NCI-H446 treated with DMSO at 0.1 percent for 48 hours (cell line): ENCODE results near the gene ARF4.
A peak's percentile ranks its signal among the peaks of the same experiment; 100 is the strongest.

ENCODE experiments used
- DNase-seq: peaks from one replicate; lab custom pipeline; 2025; lab: John Stamatoyannopoulos, UW

The ARF4 gene

GRCh38 chr3:57577801-57578200, 19.3 kb downstream of the ARF4 start:
- no peak for DNase-seq

- no peak for DNase-seq
These were observed 21.0 kb downstream of the ARF4 start for GRCh38 chr3:57575966-57576626.

DNA sequence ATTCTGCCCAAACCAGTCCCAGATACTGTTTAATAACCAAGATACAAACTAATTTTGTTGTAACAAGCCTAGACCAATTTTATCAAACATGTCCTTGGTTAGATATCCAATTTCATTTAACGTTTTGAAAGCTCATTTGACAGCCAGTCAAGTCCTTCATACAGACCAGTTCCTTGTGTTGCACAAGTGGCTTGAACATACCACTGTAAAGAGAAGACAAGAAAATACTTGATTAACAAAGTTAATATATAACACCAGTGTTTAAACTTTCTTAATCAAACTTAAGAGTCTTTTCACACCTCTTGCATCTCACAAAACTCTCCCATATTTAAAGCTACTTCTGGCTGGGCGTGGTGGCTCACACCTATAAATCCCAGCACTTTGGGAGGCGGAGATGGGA, 25.0 kb downstream of the ARF4 start:
- DNase-seq = no peak

DNA sequence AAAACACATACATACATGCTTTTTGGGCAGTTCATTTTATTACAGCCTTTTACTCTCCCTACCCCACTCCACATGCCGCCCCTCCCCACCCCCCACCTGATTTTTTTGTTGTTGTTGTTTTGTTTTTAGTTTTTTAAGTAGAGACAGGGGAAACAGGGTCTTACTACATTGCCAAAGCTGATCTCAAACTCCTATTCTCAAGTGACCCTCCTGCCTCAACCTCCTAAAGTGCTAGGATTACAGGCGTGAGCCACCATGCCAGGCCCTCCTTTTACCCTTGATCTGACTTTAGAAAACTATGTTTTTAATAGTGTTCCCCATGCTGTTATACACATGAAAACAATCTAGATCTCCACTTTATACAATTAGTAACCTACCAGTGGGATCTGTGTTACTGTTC, 26.3 kb downstream of the ARF4 start:
- DNase-seq = no peak

DNA sequence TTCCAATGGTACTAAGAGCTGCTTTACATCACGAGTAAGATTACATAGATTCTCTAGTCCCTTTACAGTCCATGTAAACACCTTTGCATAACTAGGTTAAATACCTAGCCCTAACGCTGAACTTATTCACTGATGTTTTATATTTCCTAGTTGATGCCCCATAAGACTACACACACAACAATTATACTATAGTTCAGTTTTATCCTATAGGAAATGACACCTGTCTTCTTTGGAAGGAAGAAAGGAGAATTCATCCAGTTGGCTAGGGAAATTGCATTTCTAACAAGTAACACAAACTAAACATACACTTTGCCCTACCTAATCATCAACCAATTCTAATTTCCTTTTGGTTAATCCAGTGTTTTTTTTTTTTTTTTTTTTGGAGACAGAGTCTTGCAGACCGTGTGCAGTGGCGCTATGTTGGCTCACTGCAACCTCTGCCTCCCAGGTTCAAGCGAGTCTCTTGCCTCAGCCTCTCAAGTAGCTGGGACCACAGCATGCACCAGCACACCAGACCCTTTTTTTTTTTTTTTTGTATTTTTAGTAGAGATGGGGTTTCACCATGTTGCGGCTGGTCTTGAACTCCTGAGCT, 27.2 kb downstream of the ARF4 start:
- no peak for DNase-seq

DNA sequence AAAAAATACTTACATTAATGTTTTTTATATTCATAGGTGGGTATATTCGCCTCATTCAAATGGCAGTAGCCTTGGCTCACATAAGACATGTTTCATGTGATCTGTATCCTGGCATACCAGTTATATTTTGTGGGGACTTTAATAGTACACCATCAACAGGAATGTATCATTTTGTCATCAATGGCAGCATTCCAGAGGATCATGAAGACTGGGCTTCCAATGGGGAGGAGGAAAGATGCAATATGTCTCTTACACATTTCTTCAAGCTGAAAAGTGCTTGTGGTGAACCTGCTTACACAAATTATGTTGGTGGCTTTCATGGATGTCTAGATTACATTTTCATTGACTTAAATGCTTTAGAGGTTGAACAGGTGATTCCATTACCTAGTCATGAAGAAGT, 37.6 kb downstream of the ARF4 start:
- DNase-seq = no peak

GRCh38 chr3:57557085-57557537, 40.0 kb downstream of the ARF4 start:
- DNase-seq = no peak

- no peak for DNase-seq
These were observed 40.6 kb downstream of the ARF4 start for GRCh38 chr3:57556459-57557084.

DNA sequence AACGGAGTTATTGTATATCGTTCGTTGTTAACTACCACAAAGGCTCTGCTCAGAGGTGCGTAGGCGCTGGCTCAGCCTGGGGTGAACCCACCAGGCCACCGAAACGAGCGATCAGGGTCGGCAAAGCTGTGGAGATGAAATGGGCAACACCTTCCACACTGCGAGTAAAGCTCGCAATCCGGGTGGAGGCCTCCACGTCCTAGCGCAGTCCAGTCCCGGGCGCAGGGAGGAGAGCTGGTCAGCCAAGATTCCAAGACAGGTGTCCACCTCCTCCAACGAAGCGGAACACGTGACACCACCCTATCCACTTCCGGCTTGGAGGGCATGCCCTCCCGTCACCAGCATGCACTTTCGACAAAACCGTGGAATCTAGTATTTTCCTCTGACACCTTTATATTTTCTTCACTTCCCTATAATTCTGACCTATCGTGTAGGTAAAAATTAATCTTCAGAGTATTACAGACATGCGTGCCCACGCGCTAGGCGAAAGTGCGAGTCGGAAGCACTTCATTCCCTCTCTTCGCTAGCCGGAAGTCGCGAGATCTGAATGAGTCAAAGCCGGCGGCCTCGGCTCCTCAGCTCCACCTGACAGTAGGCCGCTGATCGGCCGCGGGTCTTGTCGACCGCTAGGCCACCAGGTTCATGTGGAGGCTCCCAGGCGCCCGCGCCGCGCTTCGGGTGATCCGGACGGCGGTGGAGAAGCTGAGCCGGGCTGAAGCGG, 41.2 kb downstream of the ARF4 start, which contains the start of gene PDE12:
Gene PDE12 (plus strand): TSS at position 537 of the 721 bp plus-strand sequence. CDS start 106 bp downstream, at position 643.
- peak; percentile 59 for DNase-seq

GRCh38 chr3:57555306-57555705, 41.8 kb downstream of the ARF4 start:
- no peak for DNase-seq

- no peak for DNase-seq
These were observed 50.5 kb downstream of the ARF4 start for GRCh38 chr3:57546616-57547015.

DNA sequence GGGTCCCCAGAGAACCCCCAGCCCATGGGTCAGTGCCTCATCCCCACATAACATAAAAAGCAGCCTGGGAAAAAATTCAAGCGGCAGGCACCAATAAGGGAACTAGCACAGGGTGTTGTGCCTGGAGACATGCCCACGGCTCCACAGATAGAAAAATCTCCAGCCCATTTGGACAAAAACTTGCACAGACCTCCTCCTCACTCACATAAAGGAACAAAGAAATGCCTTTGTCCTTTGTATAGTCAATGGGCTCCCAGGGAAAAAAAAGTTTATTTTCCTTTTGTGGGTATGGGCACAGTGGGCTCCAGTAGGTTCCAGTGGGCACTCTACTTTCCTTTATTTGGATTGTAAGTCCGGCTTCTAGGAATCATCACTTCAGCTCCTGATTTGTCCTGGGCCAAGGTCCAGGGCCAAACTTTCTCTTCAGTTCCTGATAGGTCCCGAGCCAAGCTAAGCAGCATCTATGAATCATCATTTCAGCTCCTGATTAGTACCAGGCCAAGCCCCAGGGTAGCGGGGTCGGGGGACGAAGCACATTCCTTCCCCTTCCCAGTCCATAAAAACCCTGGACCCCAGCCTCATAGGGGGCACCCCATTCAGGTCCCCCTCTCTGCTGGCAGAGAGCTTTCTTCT, 51.4 kb downstream of the ARF4 start:
- no peak for DNase-seq

DNA sequence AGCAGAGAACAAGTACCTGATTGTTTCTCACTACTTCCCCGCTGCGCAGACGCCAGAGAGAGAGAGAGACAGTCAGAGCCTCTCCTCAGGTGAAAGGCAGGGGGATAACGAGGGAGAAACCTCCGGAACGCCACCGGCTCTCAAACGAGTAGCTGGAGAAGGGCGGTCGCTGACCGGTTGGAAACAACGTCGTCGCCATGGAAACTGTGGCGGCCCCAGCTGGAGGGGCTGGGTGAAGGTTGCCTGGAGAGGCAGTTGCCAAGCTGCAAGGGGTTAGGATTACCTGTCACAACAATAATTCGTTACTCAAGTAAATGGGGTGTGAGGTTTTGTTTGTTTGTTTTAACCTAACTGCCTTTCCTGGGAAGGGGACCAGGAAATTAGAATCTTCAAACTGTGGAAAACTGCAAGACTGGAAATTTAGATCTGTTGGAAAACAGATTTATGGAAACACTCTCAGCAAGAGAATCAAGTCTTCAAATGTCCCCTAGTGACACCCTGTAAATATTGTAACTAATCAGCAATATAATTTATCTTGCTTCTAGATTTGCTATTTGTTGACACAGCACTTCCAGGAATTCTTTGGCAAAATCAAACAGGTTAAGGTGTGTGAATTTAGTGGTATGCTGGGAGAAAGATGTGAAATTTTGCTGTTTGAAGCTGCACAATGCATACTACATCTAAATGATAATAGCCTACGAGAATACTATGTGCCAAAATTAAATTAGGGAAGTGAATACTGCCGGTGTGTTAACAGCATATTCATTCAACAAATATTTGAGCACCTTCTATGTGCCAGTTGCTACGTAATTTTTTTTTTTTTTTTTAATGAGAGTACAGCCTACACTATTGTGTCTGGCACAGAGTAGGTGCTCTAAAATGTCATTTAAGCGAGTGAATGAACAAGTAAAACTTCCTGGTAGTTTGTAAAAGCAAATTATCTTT, 52.7 kb downstream of the ARF4 start, which contains the start of gene DNAH12:
Gene DNAH12 (minus strand): TSS at position 164 of the 945 bp plus-strand sequence. CDS start 1,474 bp downstream, outside the sequence.
- no peak for DNase-seq

- DNase-seq = no peak
These were observed 58.7 kb downstream of the ARF4 start for GRCh38 chr3:57538465-57538864.

DNA sequence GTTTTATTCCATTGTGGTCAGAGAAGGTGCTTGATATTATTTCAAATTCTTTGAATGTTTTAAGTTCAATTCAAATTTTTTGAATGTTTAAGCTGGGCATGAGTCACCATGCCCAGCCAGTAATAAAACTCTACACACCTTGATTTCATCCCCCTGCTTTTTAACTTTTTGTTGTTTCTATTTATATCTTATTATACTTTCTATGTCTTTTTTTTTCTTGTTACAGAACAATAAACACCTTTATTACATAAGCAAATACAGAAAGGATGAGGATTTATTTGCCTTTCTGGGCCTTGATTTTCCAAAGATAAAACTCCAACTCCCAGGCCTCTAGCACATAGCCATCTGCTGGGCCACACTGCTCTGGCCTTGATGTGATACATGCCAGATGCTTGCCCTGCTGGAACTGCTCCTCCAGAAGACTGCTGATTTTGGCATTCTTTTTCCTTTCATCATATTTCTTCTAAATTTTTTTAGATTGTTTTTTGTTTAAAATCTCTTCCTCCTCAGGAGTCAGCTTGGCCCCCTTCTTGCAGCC, 67.0 kb downstream of the ARF4 start:
- DNase-seq = no peak
